ENCODE data around the gene DYNLT2. TPM values are rescaled to one million over a fixed set of nuclear protein-coding genes. Genes with fewer than 3 reads are reported as not detected.

DYNLT2 gene
- total and polyA plus RNA-seq, 2 of the 13 experiments (the other 11 are each of a cell fraction or from before 2014, with no cell fraction given), result 2.1 to 4.3 TPM

DNA sequence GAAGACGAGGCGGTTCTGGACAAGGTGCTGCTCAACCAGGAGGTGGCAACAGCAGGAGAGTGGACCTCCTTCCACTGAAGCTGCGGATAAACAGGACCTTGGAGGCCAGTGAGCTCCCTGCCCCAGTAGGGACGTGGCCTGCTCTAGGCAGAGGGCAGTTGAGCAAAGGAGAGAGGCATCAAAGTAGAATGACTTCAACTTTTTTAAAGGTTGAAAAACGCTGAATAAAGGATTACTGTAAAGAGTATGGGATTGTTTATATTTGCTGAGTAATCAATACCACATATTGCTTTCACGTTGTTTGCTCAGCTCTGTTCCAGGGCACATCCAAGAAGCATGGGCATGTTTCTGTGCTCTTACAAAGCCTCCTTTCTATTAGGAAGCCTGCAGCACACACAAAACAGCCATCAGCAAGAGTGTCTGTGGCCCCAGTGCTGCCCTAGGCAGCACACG, 48.1 kb upstream of the DYNLT2 start (continued):
- TF ChIP-seq, protein P1, sequence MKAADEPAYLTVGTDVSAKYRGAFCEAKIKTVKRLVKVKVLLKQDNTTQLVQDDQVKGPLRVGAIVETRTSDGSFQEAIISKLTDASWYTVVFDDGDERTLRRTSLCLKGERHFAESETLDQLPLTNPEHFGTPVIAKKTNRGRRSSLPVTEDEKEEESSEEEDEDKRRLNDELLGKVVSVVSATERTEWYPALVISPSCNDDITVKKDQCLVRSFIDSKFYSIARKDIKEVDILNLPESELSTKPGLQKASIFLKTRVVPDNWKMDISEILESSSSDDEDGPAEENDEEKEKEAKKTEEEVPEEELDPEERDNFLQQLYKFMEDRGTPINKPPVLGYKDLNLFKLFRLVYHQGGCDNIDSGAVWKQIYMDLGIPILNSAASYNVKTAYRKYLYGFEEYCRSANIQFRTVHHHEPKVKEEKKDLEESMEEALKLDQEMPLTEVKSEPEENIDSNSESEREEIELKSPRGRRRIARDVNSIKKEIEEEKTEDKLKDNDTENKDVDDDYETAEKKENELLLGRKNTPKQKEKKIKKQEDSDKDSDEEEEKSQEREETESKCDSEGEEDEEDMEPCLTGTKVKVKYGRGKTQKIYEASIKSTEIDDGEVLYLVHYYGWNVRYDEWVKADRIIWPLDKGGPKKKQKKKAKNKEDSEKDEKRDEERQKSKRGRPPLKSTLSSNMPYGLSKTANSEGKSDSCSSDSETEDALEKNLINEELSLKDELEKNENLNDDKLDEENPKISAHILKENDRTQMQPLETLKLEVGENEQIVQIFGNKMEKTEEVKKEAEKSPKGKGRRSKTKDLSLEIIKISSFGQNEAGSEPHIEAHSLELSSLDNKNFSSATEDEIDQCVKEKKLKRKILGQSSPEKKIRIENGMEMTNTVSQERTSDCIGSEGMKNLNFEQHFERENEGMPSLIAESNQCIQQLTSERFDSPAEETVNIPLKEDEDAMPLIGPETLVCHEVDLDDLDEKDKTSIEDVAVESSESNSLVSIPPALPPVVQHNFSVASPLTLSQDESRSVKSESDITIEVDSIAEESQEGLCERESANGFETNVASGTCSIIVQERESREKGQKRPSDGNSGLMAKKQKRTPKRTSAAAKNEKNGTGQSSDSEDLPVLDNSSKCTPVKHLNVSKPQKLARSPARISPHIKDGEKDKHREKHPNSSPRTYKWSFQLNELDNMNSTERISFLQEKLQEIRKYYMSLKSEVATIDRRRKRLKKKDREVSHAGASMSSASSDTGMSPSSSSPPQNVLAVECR (CRISPR knock-in tag; IDR thresholded peaks at IDR 0.05; ENCODE audit: borderline replicate concordance), result peak; percentile 41; the same call in 1 of the 2 replicates
- no peak for TF ChIP-seq STAT5B (CRISPR knock-in tag; IDR thresholded peaks at IDR 0.05)
- no peak for TF ChIP-seq ZFP41 (CRISPR knock-in tag; IDR thresholded peaks at IDR 0.05; ENCODE audit: borderline replicate concordance)
- TF ChIP-seq ONECUT2 (CRISPR knock-in tag; IDR thresholded peaks at IDR 0.05), result peak; percentile 91
- TF ChIP-seq ZNF569 (CRISPR knock-in tag; IDR thresholded peaks at IDR 0.05; ENCODE audit: borderline replicate concordance), result no peak
- no peak for TF ChIP-seq FIP1L1 (IDR thresholded peaks at IDR 0.05; ENCODE audit: borderline replicate concordance, insufficient read depth, low read depth, low read length)
- TF ChIP-seq, protein P2, sequence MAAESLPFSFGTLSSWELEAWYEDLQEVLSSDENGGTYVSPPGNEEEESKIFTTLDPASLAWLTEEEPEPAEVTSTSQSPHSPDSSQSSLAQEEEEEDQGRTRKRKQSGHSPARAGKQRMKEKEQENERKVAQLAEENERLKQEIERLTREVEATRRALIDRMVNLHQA (CRISPR knock-in tag; IDR thresholded peaks at IDR 0.05), result no peak
- TF ChIP-seq, protein P3, sequence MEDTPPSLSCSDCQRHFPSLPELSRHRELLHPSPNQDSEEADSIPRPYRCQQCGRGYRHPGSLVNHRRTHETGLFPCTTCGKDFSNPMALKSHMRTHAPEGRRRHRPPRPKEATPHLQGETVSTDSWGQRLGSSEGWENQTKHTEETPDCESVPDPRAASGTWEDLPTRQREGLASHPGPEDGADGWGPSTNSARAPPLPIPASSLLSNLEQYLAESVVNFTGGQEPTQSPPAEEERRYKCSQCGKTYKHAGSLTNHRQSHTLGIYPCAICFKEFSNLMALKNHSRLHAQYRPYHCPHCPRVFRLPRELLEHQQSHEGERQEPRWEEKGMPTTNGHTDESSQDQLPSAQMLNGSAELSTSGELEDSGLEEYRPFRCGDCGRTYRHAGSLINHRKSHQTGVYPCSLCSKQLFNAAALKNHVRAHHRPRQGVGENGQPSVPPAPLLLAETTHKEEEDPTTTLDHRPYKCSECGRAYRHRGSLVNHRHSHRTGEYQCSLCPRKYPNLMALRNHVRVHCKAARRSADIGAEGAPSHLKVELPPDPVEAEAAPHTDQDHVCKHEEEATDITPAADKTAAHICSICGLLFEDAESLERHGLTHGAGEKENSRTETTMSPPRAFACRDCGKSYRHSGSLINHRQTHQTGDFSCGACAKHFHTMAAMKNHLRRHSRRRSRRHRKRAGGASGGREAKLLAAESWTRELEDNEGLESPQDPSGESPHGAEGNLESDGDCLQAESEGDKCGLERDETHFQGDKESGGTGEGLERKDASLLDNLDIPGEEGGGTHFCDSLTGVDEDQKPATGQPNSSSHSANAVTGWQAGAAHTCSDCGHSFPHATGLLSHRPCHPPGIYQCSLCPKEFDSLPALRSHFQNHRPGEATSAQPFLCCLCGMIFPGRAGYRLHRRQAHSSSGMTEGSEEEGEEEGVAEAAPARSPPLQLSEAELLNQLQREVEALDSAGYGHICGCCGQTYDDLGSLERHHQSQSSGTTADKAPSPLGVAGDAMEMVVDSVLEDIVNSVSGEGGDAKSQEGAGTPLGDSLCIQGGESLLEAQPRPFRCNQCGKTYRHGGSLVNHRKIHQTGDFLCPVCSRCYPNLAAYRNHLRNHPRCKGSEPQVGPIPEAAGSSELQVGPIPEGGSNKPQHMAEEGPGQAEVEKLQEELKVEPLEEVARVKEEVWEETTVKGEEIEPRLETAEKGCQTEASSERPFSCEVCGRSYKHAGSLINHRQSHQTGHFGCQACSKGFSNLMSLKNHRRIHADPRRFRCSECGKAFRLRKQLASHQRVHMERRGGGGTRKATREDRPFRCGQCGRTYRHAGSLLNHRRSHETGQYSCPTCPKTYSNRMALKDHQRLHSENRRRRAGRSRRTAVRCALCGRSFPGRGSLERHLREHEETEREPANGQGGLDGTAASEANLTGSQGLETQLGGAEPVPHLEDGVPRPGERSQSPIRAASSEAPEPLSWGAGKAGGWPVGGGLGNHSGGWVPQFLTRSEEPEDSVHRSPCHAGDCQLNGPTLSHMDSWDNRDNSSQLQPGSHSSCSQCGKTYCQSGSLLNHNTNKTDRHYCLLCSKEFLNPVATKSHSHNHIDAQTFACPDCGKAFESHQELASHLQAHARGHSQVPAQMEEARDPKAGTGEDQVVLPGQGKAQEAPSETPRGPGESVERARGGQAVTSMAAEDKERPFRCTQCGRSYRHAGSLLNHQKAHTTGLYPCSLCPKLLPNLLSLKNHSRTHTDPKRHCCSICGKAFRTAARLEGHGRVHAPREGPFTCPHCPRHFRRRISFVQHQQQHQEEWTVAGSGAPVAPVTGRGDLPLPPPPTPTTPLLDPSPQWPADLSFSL (CRISPR knock-in tag; IDR thresholded peaks at IDR 0.05), result no peak
- TF ChIP-seq MYNN (CRISPR knock-in tag; IDR thresholded peaks at IDR 0.05; ENCODE audit: low read depth), result 0 out of 2 replicates have a peak, but pooled peaks have one; percentile 13
- TF ChIP-seq CBX1 (IDR thresholded peaks at IDR 0.05; ENCODE audit: low read depth), result no peak
- 0 out of 2 replicates have a peak, but pooled peaks have one; percentile 53 for TF ChIP-seq ZBTB20 (CRISPR knock-in tag; IDR thresholded peaks at IDR 0.05; ENCODE audit: borderline replicate concordance, low read depth)
- no peak for TF ChIP-seq LBX2 (CRISPR knock-in tag; IDR thresholded peaks at IDR 0.05; ENCODE audit: borderline replicate concordance)
- TF ChIP-seq ISL2 (CRISPR knock-in tag; IDR thresholded peaks at IDR 0.05), result peak; percentile 97
- peak; percentile 87 for TF ChIP-seq FOXO1 (CRISPR knock-in tag; IDR thresholded peaks at IDR 0.05)
- peak; percentile 35; the same call in 1 of the 2 replicates for TF ChIP-seq ZNF34 (CRISPR knock-in tag; IDR thresholded peaks at IDR 0.05; ENCODE audit: borderline replicate concordance)
- peak; percentile 84 for TF ChIP-seq FOSL2 (CRISPR knock-in tag; IDR thresholded peaks at IDR 0.05)
- TF ChIP-seq, protein P4, sequence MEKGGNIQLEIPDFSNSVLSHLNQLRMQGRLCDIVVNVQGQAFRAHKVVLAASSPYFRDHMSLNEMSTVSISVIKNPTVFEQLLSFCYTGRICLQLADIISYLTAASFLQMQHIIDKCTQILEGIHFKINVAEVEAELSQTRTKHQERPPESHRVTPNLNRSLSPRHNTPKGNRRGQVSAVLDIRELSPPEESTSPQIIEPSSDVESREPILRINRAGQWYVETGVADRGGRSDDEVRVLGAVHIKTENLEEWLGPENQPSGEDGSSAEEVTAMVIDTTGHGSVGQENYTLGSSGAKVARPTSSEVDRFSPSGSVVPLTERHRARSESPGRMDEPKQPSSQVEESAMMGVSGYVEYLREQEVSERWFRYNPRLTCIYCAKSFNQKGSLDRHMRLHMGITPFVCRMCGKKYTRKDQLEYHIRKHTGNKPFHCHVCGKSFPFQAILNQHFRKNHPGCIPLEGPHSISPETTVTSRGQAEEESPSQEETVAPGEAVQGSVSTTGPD (CRISPR knock-in tag; IDR thresholded peaks at IDR 0.05), result no peak

All from HepG2 (cell line).